ENCODE results near the gene XG. TPM values are rescaled to one million over a fixed set of nuclear protein-coding genes. Genes with fewer than 3 reads are reported as not detected.

XG gene
- total and polyA plus RNA-seq, 2 donors (not counting 3 experiments of a cell fraction or from before 2014, with no cell fraction given), result 0.10 TPM; not detected in 1

- dilution Hi-C loops (cut with MboI; ENCODE audit: extremely low pct_ligation_motif_present, low sequenced_read_pairs), result no loop called here
- no peaks in the 10 kb centered on the region for H3K9me3 ChIP-seq (replicated peaks; ENCODE audit: control insufficient read depth, insufficient read depth, low read length)
- no peaks in the 10 kb centered on the region for H3K36me3 ChIP-seq (ENCODE audit: control insufficient read depth in 2 of 2, extremely low read depth in 1 of 2, insufficient read depth in 2 of 2, low read length in 2 of 2)
- no peaks in the 10 kb centered on the region for H3K27me3 ChIP-seq (ENCODE audit: control insufficient read depth in 2 of 2, insufficient read depth in 2 of 2, low read length in 2 of 2)
- BruUV-seq (replicated peaks), result no TSS peak
- FAIRE-seq (no peak), DNase-seq (ENCODE audit: low read depth, low spot score) (no peak)
- H4K20me1 ChIP-seq (replicated peaks; ENCODE audit: control insufficient read depth, extremely low read depth, insufficient read depth, low read length), result no peaks in the 10 kb centered on the region
- H3K4me2 ChIP-seq (ENCODE audit: insufficient read depth, low read length), result no peak overlapping the region
- CTCF ChIA-PET, result no interaction called here
- no peak for TF ChIP-seq GATA2 (IDR thresholded peaks at IDR 0.05; ENCODE audit: insufficient read depth, insufficient read length, low read depth, low read length)
- no peak for TF ChIP-seq CTCF (IDR thresholded peaks at IDR 0.05; ENCODE audit: extremely low read depth in 1 of 2, insufficient read depth in 1 of 2, low read depth in 1 of 2, low read length in 2 of 2)
- TF ChIP-seq MAX (IDR thresholded peaks at IDR 0.05; ENCODE audit: insufficient read depth, insufficient read length), result no peak
- TF ChIP-seq MYC (IDR thresholded peaks at IDR 0.05; ENCODE audit: low read depth, low read length), result no peak
- no peak for TF ChIP-seq POLR2AphosphoS5 (IDR thresholded peaks at IDR 0.05; ENCODE audit: insufficient read depth, low read depth, low read length)
- TF ChIP-seq JUN (IDR thresholded peaks at IDR 0.05; ENCODE audit: borderline replicate concordance, insufficient read depth, insufficient read length, low read depth), result no peak
- no peak for TF ChIP-seq EZH2 (IDR thresholded peaks at IDR 0.05; ENCODE audit: borderline replicate concordance, low read depth, low read length, severe bottlenecking)
- TF ChIP-seq FOS (IDR thresholded peaks at IDR 0.05; ENCODE audit: borderline replicate concordance, insufficient read depth, low read length), result no peak
- TF ChIP-seq POLR2A (IDR thresholded peaks at IDR 0.05; ENCODE audit: low read depth, low read length), result no peak
- no peak overlapping the region for H3K9ac ChIP-seq (replicated peaks; ENCODE audit: extremely low read depth, insufficient read depth, low read length)
- intact Hi-C loops (cut with micrococcal nuclease), result no loop called here
- POLR2A ChIA-PET, result no interaction called here
- H3K9me1 ChIP-seq (replicated peaks; ENCODE audit: control insufficient read depth, extremely low read depth, insufficient read depth, low read length), result no peaks in the 10 kb centered on the region
- no peak overlapping the region for H3K4me3 ChIP-seq (replicated peaks in 1 of 3; ENCODE audit: insufficient read depth in 1 of 3, low read depth in 1 of 3, low read length in 3 of 3)
- no peaks in the 10 kb centered on the region for H3K79me2 ChIP-seq (ENCODE audit: control insufficient read depth, insufficient read depth, low read length)
- H3K4me1 ChIP-seq (ENCODE audit: control insufficient read depth, extremely low read depth, insufficient read depth, low read length), result no peaks in the 10 kb centered on the region
- H2AFZ ChIP-seq (ENCODE audit: low read depth, low read length), result no peak overlapping the region
- H3K27ac ChIP-seq (ENCODE audit: insufficient read depth, low read depth, low read length), result no peak overlapping the region
These were observed 37.1 kb downstream of the XG start for GRCh38 chrX:2788980-2789379.
